Kidney (tissue), 14 donors: ENCODE results near the gene MAML2. TPM values are rescaled to one million over a fixed set of nuclear protein-coding genes. Genes with fewer than 3 reads are reported as not detected.

ENCODE experiments used
- DNase-seq, 5 donors: peaks; one replicate each; pipeline ENCODE4 v3.0.0-alpha.2; 2013 to 2020
- FAIRE-seq: peaks from 2 replicates; lab custom pipeline; 2012; peaks lifted over from hg19 to GRCh38; lab: Jason Lieb, UNC
- H3K27ac ChIP-seq, 2 donors: one replicate each; pipeline ENCODE4 v1.7.0; 2013; ENCODE audit warnings: low read depth in 2 of 2, low read length in 2 of 2, inconsistent platforms in 1 of 2
- H3K27me3 ChIP-seq: one replicate; pipeline ENCODE4 v1.7.1; 2013; ENCODE audit warnings: low read length, inconsistent platforms; ENCODE audit not compliant: control insufficient read depth, insufficient read depth
- H3K36me3 ChIP-seq, 3 donors: one replicate each; pipeline versions ENCODE4 v1.7.0 to v1.7.1; 2013; ENCODE audit warnings: low read length in 3 of 3, control low read depth in 1 of 3, inconsistent platforms in 1 of 3; ENCODE audit not compliant: insufficient read depth in 3 of 3, control insufficient read depth in 2 of 3
- H3K4me1 ChIP-seq, 3 donors: one replicate each; pipeline versions ENCODE4 v1.7.0 to v1.7.1; 2013; ENCODE audit warnings: low read length in 3 of 3, inconsistent platforms in 1 of 3, low read depth in 1 of 3; ENCODE audit not compliant: control insufficient read depth in 2 of 3, insufficient read depth in 2 of 3
- H3K4me3 ChIP-seq, 3 donors: one replicate each; pipeline versions ENCODE4 v1.7.0 to v1.8.1; 2013; ENCODE audit warnings: low read length in 3 of 3, control low read depth in 1 of 3, inconsistent platforms in 1 of 3
- H3K9ac ChIP-seq, 3 donors: one replicate each; pipeline versions ENCODE4 v1.7.0 to v1.7.1; 2013; ENCODE audit warnings: low read length in 3 of 3, control low read depth in 1 of 3, inconsistent platforms in 1 of 3
- H3K9me3 ChIP-seq, 3 donors: one replicate each; pipeline versions ENCODE4 v1.7.0 to v1.7.1; 2013; ENCODE audit warnings: low read length in 3 of 3, control low read depth in 1 of 3, inconsistent platforms in 1 of 3; ENCODE audit not compliant: control insufficient read depth in 2 of 3, insufficient read depth in 1 of 3
- intact Hi-C: fragments of 100-400 bp; cut with DNase I; formaldehyde crosslinking; loops from one replicate; pipeline ENCODE4 v1.11.1; 2022
- polyA plus RNA-seq: library from polyadenylated mRNA; stranded (reverse); fragments of 350-450 nt; fragmentation: Illumina TruSeq; extraction: RNeasy Lipid Tissue Mini Kit (QIAGEN cat#74804); gene quantifications from one replicate; pipeline ENCODE4 v1.2.3, GENCODE V29; 2014; ENCODE audit warnings: low read depth, low replicate concordance; ENCODE audit not compliant: insufficient read depth
- total RNA-seq: library from RNA; stranded (reverse); fragmentation: NEBNext Ultra II Directional; extraction: Animal tissue kit (Norgen Biotek cat#: 25700); gene quantifications from one replicate; pipeline ENCODE4 v1.2.1, GENCODE V29; 2021
- TF ChIP-seq, protein P1 (sequence below): IDR thresholded peaks from 3 replicates; pipeline ENCODE4 v1.5.1; 2012; ENCODE audit warnings: mild to moderate bottlenecking, moderate library complexity, borderline replicate concordance; ENCODE audit not compliant: insufficient read depth; ENCODE audit errors: extremely low read depth
- donor health status: control.
- donor health status: control.
- donor health status: control.
- donor health status: control.
- donor health status: control.
- donor health status: DM: yes; HTN: yes; CAD: no.
- donor health status: Normal renal cell carcinoma (clear cell type).

MAML2 gene
- total and polyA plus RNA-seq, 2 donors from 2014 or later, result 4.9 to 32.3 TPM

DNA sequence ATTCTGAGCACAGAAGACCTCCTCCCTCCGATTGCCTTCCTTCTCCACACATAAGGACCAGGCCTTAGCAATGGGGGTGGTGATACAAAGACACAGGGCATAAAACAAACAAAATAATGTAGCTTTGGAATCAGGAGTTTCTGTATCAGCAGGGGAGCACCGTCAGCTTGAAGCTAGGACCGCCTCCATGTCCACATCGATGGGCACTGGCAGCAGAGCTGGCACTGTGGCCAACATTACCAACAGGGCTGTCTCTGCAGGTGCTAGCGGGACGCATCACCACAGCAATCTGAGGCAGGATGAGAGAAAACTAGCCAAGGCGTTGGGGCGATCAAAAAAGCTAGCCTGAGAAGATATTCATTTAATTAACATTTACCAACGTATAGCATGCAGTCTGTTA lies 201.4 kb downstream of the MAML2 start:
- TF ChIP-seq, protein P1, sequence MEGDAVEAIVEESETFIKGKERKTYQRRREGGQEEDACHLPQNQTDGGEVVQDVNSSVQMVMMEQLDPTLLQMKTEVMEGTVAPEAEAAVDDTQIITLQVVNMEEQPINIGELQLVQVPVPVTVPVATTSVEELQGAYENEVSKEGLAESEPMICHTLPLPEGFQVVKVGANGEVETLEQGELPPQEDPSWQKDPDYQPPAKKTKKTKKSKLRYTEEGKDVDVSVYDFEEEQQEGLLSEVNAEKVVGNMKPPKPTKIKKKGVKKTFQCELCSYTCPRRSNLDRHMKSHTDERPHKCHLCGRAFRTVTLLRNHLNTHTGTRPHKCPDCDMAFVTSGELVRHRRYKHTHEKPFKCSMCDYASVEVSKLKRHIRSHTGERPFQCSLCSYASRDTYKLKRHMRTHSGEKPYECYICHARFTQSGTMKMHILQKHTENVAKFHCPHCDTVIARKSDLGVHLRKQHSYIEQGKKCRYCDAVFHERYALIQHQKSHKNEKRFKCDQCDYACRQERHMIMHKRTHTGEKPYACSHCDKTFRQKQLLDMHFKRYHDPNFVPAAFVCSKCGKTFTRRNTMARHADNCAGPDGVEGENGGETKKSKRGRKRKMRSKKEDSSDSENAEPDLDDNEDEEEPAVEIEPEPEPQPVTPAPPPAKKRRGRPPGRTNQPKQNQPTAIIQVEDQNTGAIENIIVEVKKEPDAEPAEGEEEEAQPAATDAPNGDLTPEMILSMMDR, result no peak

DNA sequence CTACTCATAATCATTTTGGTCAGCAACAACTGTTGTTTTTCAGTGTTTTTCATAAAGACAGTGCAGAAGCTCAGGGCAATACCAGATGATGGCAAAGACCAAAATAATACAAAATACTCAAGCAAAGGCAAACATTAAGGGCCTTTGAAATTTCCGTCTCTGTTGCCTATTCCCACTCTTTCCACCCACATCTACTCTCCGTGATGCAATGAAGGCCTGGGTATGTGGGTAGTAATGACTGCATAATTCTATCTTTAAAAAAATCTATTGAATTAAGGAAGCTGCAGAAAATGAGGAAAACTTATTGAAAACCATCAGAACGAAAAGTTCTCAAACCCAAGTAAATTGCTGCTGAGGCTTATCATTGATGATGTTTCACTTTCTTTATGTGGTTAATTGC lies 203.3 kb downstream of the MAML2 start:
- peaks cover 2 to 4% (median 3%) of the 10 kb centered on the region in 3 donors for H3K4me1 ChIP-seq
- intact Hi-C loops, result no loop called here
- H3K9ac ChIP-seq, result no peak overlapping the region
- no peaks in the 10 kb centered on the region for H3K9me3 ChIP-seq
- no peaks in the 10 kb centered on the region for H3K36me3 ChIP-seq
- no peak for DNase-seq
- no peaks in the 10 kb centered on the region for H3K27me3 ChIP-seq
- H3K4me3 ChIP-seq, result no peak overlapping the region
- TF ChIP-seq, protein P1, result no peak
- FAIRE-seq, result no peak
- H3K27ac ChIP-seq, result no peak overlapping the region

More for the DNA sequence above, 201.4 kb downstream of the MAML2 start:
- Histone ChIP-seq H3K27me3 (no peaks in the 10 kb centered on the region), H3K9me3 (no peaks in the 10 kb centered on the region), H3K4me3 (no peak overlapping the region), H3K36me3 (no peaks in the 10 kb centered on the region), H3K27ac (no peak overlapping the region), H3K4me1 (peaks cover 0 to 10% (median 2%) of the 10 kb centered on the region in 3 donors), H3K9ac (no peak overlapping the region)
- FAIRE-seq (no peak), DNase-seq (peak in 1 of 5 donors; percentile 60)
- intact Hi-C loops, result no loop called here

DNA sequence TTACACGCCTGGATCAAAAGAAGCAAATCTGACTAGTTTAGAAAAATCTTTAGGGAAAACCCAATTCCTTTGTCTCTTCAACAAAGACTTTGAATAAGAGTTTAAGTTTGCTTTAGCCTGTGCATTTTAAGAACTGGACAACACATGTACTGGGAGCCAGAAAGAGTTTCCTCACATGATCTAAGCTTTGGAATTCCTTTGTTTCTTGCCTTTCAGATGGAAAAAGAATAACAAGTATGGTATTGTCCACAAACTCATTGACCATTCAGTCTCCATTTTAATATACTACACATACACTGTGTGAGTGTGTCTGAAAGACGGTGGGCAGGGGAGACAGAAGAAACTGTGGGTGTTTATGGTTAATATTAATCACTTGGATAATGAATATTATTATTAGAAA lies 205.6 kb downstream of the MAML2 start:
- Histone ChIP-seq H3K27ac (no peak overlapping the region), H3K36me3 (no peaks in the 10 kb centered on the region), H3K9ac (no peak overlapping the region), H3K27me3 (no peaks in the 10 kb centered on the region), H3K4me1 (peaks cover 0 to 3% (median 3%) of the 10 kb centered on the region in 3 donors), H3K4me3 (no peak overlapping the region), H3K9me3 (no peaks in the 10 kb centered on the region)
- DNase-seq, result no peak
- intact Hi-C loops, result no loop called here
- no peak for FAIRE-seq
- TF ChIP-seq, protein P1, result no peak
